H9 (cell line): ENCODE data around the gene MYOF. TPM values are rescaled to one million over a fixed set of nuclear protein-coding genes. Genes with fewer than 3 reads are reported as not detected.

ENCODE experiments used
- DNase-seq: peaks from one replicate; pipeline ENCODE4 v3.0.0-alpha.2; 2017
- H2AFZ ChIP-seq: one replicate; pipeline ENCODE4 v1.6.1; 2013; ENCODE audit warnings: mild to moderate bottlenecking, low read length, control low read depth, moderate library complexity
- H2AK5ac ChIP-seq: 2 replicates; pipeline ENCODE4 v1.6.1; 2013; ENCODE audit warnings: low read length, control low read depth, mixed read lengths; ENCODE audit not compliant: insufficient read length
- H2BK120ac ChIP-seq: one replicate; pipeline ENCODE4 v1.6.1; 2013; ENCODE audit warnings: low read depth, mild to moderate bottlenecking, low read length, control low read depth, inconsistent platforms; ENCODE audit not compliant: poor library complexity, severe bottlenecking
- H2BK12ac ChIP-seq: 2 replicates; pipeline ENCODE4 v1.6.1; 2013; ENCODE audit warnings: low read length, control low read depth, mixed read lengths, low read depth; ENCODE audit not compliant: insufficient read length
- H2BK15ac ChIP-seq: 2 replicates; pipeline ENCODE4 v1.6.1; 2013; ENCODE audit warnings: low read depth, low read length, control low read depth
- H2BK20ac ChIP-seq: one replicate; pipeline ENCODE4 v1.6.1; 2013; ENCODE audit warnings: low read depth, mild to moderate bottlenecking, low read length, control low read depth, inconsistent platforms; ENCODE audit not compliant: poor library complexity, severe bottlenecking
- H2BK5ac ChIP-seq: 2 replicates; pipeline ENCODE4 v1.6.1; 2013; ENCODE audit warnings: low read length, control low read depth, mixed read lengths; ENCODE audit not compliant: insufficient read length
- H3K14ac ChIP-seq: 2 replicates; pipeline ENCODE4 v1.6.1; 2013; ENCODE audit warnings: low read length, control low read depth; ENCODE audit not compliant: insufficient read depth
- H3K18ac ChIP-seq: 2 replicates; pipeline ENCODE4 v1.6.1; 2013; ENCODE audit warnings: low read depth, mild to moderate bottlenecking, mixed read lengths, low read length, control low read depth; ENCODE audit not compliant: insufficient read length
- H3K23ac ChIP-seq: 2 replicates; pipeline ENCODE4 v1.6.1; 2013; ENCODE audit warnings: low read length, control low read depth, mixed read lengths, low read depth; ENCODE audit not compliant: insufficient read length
- H3K23me2 ChIP-seq: 2 replicates; pipeline ENCODE4 v1.6.1; 2013; ENCODE audit warnings: low read depth, mild to moderate bottlenecking, mixed read lengths, low read length, control low read depth; ENCODE audit not compliant: insufficient read length, poor library complexity, severe bottlenecking
- H3K27ac ChIP-seq: 2 replicates; pipeline ENCODE4 v1.5.1; 2013; ENCODE audit warnings: low read length, control low read depth, mixed read lengths, low read depth; ENCODE audit not compliant: insufficient read length
- H3K27me3 ChIP-seq: 2 replicates; pipeline ENCODE4 v1.6.1; 2013; ENCODE audit warnings: low read length, control low read depth, inconsistent platforms; ENCODE audit not compliant: insufficient read depth
- H3K4ac ChIP-seq: 2 replicates; pipeline ENCODE4 v1.6.1; 2013; ENCODE audit warnings: low read depth, mild to moderate bottlenecking, control low read depth, inconsistent platforms, low read length, moderate library complexity
- H3K4me1 ChIP-seq: 2 replicates; pipeline ENCODE4 v1.6.1; 2013; ENCODE audit warnings: low read length, control low read depth, inconsistent platforms; ENCODE audit not compliant: insufficient read depth
- H3K4me2 ChIP-seq: 2 replicates; pipeline ENCODE4 v1.6.1; 2013; ENCODE audit warnings: low read length, control low read depth, mixed read lengths; ENCODE audit not compliant: insufficient read length, insufficient read depth
- H3K56ac ChIP-seq: 2 replicates; pipeline ENCODE4 v1.6.1; 2013; ENCODE audit warnings: low read depth, mild to moderate bottlenecking, mixed read lengths, low read length, control low read depth; ENCODE audit not compliant: insufficient read length
- H3K79me1 ChIP-seq: 2 replicates; pipeline ENCODE4 v1.6.1; 2013; ENCODE audit warnings: low read depth, mild to moderate bottlenecking, moderate library complexity, low read length, control low read depth, inconsistent platforms; ENCODE audit not compliant: insufficient read depth, poor library complexity, severe bottlenecking
- H3K79me2 ChIP-seq: 2 replicates; pipeline ENCODE4 v1.6.1; 2013; ENCODE audit warnings: low read length, control low read depth, inconsistent platforms; ENCODE audit not compliant: insufficient read depth
- H3K9ac ChIP-seq: 2 replicates; pipeline ENCODE4 v1.6.1; 2013; ENCODE audit warnings: low read length, control low read depth, mixed read lengths; ENCODE audit not compliant: insufficient read length; ENCODE audit errors: extremely low read depth
- H3K9me3 ChIP-seq: one replicate; pipeline ENCODE4 v1.6.1; 2013; ENCODE audit warnings: low read depth, low read length, inconsistent platforms; ENCODE audit not compliant: control insufficient read depth
- H3T11ph ChIP-seq: one replicate; pipeline ENCODE4 v1.6.1; 2013; ENCODE audit warnings: mild to moderate bottlenecking, low read length, control low read depth, inconsistent platforms
- H4K20me1 ChIP-seq: one replicate; pipeline ENCODE4 v1.6.1; 2013; ENCODE audit not compliant: control insufficient read depth, insufficient read length, insufficient read depth
- H4K5ac ChIP-seq: 2 replicates; pipeline ENCODE4 v1.6.1; 2013; ENCODE audit warnings: low read depth, mild to moderate bottlenecking, mixed read lengths, low read length, control low read depth; ENCODE audit not compliant: insufficient read length
- H4K8ac ChIP-seq: replicated peaks from 2 replicates; pipeline ENCODE4 v1.6.1; 2013; ENCODE audit warnings: low read length, control low read depth, mixed read lengths, low read depth; ENCODE audit not compliant: insufficient read length
- H4K91ac ChIP-seq: 2 replicates; pipeline ENCODE4 v1.6.1; 2013; ENCODE audit warnings: low read depth, mild to moderate bottlenecking, moderate library complexity, mixed read lengths, low read length, control low read depth; ENCODE audit not compliant: insufficient read length
- H3K27ac Mint-ChIP-seq, 3 experiments: 2 replicates in 2 of 3; 3 replicates in 1 of 3; pipeline ENCODE4 v1.8.0; 2020 to 2021; ENCODE audit warnings: mixed read lengths in 3 of 3, mild to moderate bottlenecking in 1 of 3, moderate library complexity in 1 of 3
- H3K27me3 Mint-ChIP-seq: 2 replicates; pipeline ENCODE4 v1.8.0; 2021; ENCODE audit warnings: low read depth, mild to moderate bottlenecking, moderate library complexity, mixed read lengths
- H3K36me3 Mint-ChIP-seq, 3 experiments: 2 replicates in 2 of 3; 3 replicates in 1 of 3; pipeline ENCODE4 v1.8.0; 2020 to 2021; ENCODE audit warnings: low read depth in 3 of 3, mixed read lengths in 3 of 3; ENCODE audit not compliant: insufficient read depth in 1 of 3
- H3K4me1 Mint-ChIP-seq, 2 experiments: 2 replicates each; pipeline ENCODE4 v1.8.0; 2020; ENCODE audit warnings: mixed read lengths in 2 of 2
- H3K4me3 Mint-ChIP-seq, 2 experiments: 2 replicates in 1 of 2; 3 replicates in 1 of 2; pipeline ENCODE4 v1.8.0; 2020 to 2021; ENCODE audit warnings: mild to moderate bottlenecking in 2 of 2, mixed read lengths in 2 of 2, moderate library complexity in 1 of 2
- H3K9me3 Mint-ChIP-seq, 2 experiments: 2 replicates in 1 of 2; 3 replicates in 1 of 2; pipeline ENCODE4 v1.8.0; 2020; ENCODE audit warnings: mild to moderate bottlenecking in 2 of 2, mixed read lengths in 2 of 2, moderate library complexity in 1 of 2
- total RNA-seq: library from RNA; stranded (reverse); gene quantifications from 2 replicates; pipeline ENCODE4 v1.2.1, GENCODE V29; 2021
- TF ChIP-seq, protein P1 (sequence below): fragments of 200-600 bp; sonication (generic); conservative IDR thresholded peaks from 3 replicates; pipeline ENCODE4 v1.8.0; 2021; ENCODE audit warnings: antibody characterized with exemption, mild to moderate bottlenecking

MYOF gene
- total RNA-seq, 1 experiment from 2014 or later, result 2.8 TPM

DNA sequence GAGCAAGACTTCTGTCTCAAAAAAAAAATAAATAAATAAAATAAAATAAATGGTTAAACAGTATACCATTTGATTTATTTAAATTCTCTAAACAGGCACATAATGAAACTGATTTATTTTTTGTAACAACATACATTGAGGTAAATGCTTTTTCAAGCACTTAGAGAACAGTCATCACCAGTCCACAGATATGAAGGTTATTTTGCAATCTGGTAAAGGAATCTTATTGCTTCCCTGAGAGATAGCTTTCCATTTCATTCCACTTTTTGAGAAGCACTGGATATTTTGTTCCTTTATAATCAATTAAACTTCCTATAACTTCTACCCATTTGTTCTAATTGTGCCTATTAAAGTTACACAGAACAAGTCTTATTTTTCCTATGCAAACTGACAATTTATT lies 19.5 kb upstream of the MYOF start:
- Histone ChIP-seq H3K18ac (no peak overlapping the region), H3K14ac (no peak overlapping the region), H2BK120ac (no peak overlapping the region), H3K23me2 (peaks cover 2% of the 10 kb centered on the region), H2BK20ac (no peak overlapping the region), H3T11ph (no peak overlapping the region), H3K56ac (no peak overlapping the region), H4K91ac (no peak overlapping the region), H3K4ac (no peak overlapping the region), H3K9ac (no peak overlapping the region), H4K8ac (no peak overlapping the region), H2AK5ac (no peak overlapping the region), H3K9me3 (no peaks in the 10 kb centered on the region), H2BK12ac (no peak overlapping the region), H3K27ac (no peak overlapping the region), H3K79me1 (no peaks in the 10 kb centered on the region), H3K23ac (no peak overlapping the region), H2BK15ac (no peak overlapping the region), H3K27me3 (no peaks in the 10 kb centered on the region), H2AFZ (no peak overlapping the region), H3K4me2 (no peak overlapping the region), H3K4me1 (no peaks in the 10 kb centered on the region), H2BK5ac (no peak overlapping the region), H4K5ac (no peak overlapping the region), H3K79me2 (peaks cover 3% of the 10 kb centered on the region; the same call in 1 of the 2 replicates), H4K20me1 (no peaks in the 10 kb centered on the region)
- no peaks in the 10 kb centered on the region for H3K9me3 Mint-ChIP-seq
- no peaks in the 10 kb centered on the region for H3K27me3 Mint-ChIP-seq
- TF ChIP-seq, protein P1, sequence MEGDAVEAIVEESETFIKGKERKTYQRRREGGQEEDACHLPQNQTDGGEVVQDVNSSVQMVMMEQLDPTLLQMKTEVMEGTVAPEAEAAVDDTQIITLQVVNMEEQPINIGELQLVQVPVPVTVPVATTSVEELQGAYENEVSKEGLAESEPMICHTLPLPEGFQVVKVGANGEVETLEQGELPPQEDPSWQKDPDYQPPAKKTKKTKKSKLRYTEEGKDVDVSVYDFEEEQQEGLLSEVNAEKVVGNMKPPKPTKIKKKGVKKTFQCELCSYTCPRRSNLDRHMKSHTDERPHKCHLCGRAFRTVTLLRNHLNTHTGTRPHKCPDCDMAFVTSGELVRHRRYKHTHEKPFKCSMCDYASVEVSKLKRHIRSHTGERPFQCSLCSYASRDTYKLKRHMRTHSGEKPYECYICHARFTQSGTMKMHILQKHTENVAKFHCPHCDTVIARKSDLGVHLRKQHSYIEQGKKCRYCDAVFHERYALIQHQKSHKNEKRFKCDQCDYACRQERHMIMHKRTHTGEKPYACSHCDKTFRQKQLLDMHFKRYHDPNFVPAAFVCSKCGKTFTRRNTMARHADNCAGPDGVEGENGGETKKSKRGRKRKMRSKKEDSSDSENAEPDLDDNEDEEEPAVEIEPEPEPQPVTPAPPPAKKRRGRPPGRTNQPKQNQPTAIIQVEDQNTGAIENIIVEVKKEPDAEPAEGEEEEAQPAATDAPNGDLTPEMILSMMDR, result no peak
- H3K4me3 Mint-ChIP-seq, result no peak overlapping the region
- DNase-seq, result no peak
- H3K4me1 Mint-ChIP-seq, result peaks cover 14 to 19% of the 10 kb centered on the region in 2 experiments
- H3K27ac Mint-ChIP-seq, result no peak overlapping the region
- H3K36me3 Mint-ChIP-seq, result peaks cover 5 to 46% (median 43%) of the 10 kb centered on the region in 3 experiments; a peak in 6 of 7 replicates
